Progenitor cell of endocrine pancreas (in vitro differentiated cells): ENCODE data around the gene EXOC6B. TPM values are rescaled to one million over a fixed set of nuclear protein-coding genes. Genes with fewer than 3 reads are reported as not detected.

Source experiments
- DNase-seq: peaks from one replicate; pipeline ENCODE4 v3.0.0; 2021; ENCODE audit warnings: low spot score; ENCODE audit not compliant: unreplicated experiment
- H3K27ac Mint-ChIP-seq: 2 replicates; pipeline ENCODE4 v1.8.0; 2021; ENCODE audit warnings: mild to moderate bottlenecking, moderate library complexity, mixed read lengths
- H3K27me3 Mint-ChIP-seq: 2 replicates; pipeline ENCODE4 v1.8.0; 2021; ENCODE audit warnings: mixed read lengths
- H3K36me3 Mint-ChIP-seq: 2 replicates; pipeline ENCODE4 v1.8.0; 2022; ENCODE audit warnings: mixed read lengths; ENCODE audit not compliant: insufficient read depth
- H3K4me1 Mint-ChIP-seq: 2 replicates; pipeline ENCODE4 v1.8.0; 2021; ENCODE audit warnings: low read depth, mixed read lengths
- H3K4me3 Mint-ChIP-seq: 2 replicates; pipeline ENCODE4 v1.8.0; 2021; ENCODE audit warnings: low read depth, mild to moderate bottlenecking, moderate library complexity, mixed read lengths
- H3K9me3 Mint-ChIP-seq: 2 replicates; pipeline ENCODE4 v1.8.0; 2021; ENCODE audit warnings: low read depth, mixed read lengths
- total RNA-seq: library from RNA; stranded (reverse); gene quantifications from 2 replicates; pipeline ENCODE4 v1.2.1, GENCODE V29; 2021
- TF ChIP-seq, protein P1 (sequence below): fragments of 200-600 bp; sonication (generic); IDR thresholded peaks from one replicate; pipeline ENCODE4 v1.5.0; 2021; ENCODE audit warnings: antibody characterized with exemption, mild to moderate bottlenecking; ENCODE audit not compliant: unreplicated experiment

Gene EXOC6B
- total RNA-seq, 1 donor from 2014 or later, result 71.9 TPM

- H3K36me3 Mint-ChIP-seq, result peaks cover 3% of the 10 kb centered on the region
- no peaks in the 10 kb centered on the region for H3K9me3 Mint-ChIP-seq
- DNase-seq, result no peak
- TF ChIP-seq, protein P1, sequence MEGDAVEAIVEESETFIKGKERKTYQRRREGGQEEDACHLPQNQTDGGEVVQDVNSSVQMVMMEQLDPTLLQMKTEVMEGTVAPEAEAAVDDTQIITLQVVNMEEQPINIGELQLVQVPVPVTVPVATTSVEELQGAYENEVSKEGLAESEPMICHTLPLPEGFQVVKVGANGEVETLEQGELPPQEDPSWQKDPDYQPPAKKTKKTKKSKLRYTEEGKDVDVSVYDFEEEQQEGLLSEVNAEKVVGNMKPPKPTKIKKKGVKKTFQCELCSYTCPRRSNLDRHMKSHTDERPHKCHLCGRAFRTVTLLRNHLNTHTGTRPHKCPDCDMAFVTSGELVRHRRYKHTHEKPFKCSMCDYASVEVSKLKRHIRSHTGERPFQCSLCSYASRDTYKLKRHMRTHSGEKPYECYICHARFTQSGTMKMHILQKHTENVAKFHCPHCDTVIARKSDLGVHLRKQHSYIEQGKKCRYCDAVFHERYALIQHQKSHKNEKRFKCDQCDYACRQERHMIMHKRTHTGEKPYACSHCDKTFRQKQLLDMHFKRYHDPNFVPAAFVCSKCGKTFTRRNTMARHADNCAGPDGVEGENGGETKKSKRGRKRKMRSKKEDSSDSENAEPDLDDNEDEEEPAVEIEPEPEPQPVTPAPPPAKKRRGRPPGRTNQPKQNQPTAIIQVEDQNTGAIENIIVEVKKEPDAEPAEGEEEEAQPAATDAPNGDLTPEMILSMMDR, result no peak
- H3K4me3 Mint-ChIP-seq, result no peak overlapping the region
- H3K27me3 Mint-ChIP-seq, result peaks cover 14% of the 10 kb centered on the region
- peaks cover 12% of the 10 kb centered on the region for H3K4me1 Mint-ChIP-seq
- H3K27ac Mint-ChIP-seq, result no peak overlapping the region
Measured at GRCh38 chr2:72139874-72140620, 685.8 kb downstream of the EXOC6B start.

DNA sequence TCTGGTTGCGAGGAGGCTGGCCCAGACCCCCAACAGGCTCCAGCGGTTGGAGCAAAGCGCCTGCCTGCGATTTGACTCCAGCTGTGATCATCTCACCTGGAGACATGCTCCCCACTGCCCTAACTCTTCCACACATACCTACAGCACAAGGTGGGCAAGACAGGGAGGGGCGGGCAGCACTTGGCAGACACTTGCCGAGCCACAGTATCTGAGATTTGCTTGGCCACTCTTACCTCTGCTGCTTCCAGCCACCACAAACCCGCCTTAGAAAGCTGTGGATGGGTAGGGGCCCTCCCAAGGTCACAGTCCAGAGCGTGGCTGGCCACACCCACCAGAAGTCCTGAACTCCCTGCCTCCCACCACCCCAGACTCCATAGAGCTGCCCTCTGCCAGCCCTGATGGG lies 686.4 kb downstream of the EXOC6B start:
- H3K9me3 Mint-ChIP-seq, result no peaks in the 10 kb centered on the region
- peak overlapping the region; percentile 33 for H3K27ac Mint-ChIP-seq
- H3K36me3 Mint-ChIP-seq, result peaks cover 3% of the 10 kb centered on the region
- DNase-seq, result no peak
- TF ChIP-seq, protein P1, result no peak
- peaks cover 12% of the 10 kb centered on the region for H3K4me1 Mint-ChIP-seq
- no peak overlapping the region for H3K4me3 Mint-ChIP-seq
- H3K27me3 Mint-ChIP-seq, result peaks cover 14% of the 10 kb centered on the region

DNA sequence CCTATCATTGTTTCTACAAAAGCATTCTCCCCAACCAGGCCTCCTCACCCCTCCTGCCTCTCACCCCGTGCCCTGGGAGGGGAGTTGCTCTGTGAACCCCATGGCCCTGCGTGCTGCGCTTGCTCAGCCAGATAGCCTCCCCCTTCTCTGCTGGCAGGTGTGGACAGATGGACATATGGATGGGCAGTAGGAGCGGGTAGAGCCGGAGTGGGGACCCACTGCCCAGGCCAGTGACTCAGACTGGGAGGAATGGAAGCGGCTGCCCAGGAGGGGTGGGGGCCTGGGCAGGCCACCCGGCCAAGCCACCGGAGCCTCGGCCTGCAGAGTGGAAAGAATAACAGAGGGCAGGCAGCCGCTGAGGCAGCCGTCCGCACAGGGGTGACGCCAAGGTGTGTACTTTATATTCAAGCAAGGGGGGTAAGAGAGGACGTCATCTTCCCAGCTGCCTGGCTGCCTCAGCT lies 686.9 kb downstream of the EXOC6B start:
- no peak for DNase-seq
- Mint-ChIP-seq H3K4me1 (peaks cover 12% of the 10 kb centered on the region), H3K9me3 (no peaks in the 10 kb centered on the region), H3K4me3 (no peak overlapping the region), H3K27ac (no peak overlapping the region), H3K36me3 (peaks cover 3% of the 10 kb centered on the region), H3K27me3 (peaks cover 11% of the 10 kb centered on the region)
- TF ChIP-seq, protein P1, result no peak

DNA sequence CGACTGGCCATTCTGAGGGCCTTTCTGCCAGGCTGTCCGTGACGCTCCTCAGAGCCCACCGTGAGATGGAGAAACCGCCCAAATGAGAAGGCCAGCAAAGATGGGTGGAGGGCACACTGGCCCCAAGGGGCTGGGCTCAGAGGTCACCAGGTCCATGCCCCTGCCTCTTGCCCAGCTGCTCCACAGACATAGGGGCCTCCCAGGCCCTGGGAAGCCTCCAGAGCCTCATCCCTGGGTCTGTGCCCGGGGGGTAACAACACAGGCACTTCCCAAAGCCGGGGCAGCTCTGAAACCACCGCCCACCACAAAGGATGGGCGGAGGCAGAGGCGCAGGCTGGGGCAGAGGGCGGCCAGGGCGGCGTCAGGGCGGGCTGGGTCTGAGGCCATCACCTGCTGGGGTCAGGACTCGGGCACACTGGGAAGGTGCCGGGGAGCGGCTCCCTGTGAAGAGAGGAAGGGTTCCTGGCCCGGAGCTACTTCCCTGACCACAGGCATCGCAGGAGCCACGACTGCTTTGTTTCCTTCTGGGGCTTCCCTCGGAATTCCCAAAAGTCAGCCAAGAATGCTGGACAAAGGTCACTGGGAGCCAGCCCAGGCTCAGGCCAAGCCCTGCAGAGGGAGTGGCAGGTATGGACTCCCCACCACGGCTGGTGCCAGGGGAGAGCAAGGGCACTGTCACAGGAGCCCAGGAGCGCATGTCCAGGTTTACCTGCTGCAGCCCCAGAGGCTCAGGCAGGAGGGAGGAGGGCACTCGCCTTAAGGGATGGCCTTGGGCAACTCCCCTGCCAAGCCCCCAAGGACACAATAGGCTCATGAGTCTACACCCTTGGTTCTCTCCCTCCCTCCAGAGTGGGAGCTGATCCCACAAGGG lies 687.6 kb downstream of the EXOC6B start:
- Mint-ChIP-seq H3K27me3 (peaks cover 5% of the 10 kb centered on the region), H3K27ac (no peak overlapping the region), H3K36me3 (peaks cover 3% of the 10 kb centered on the region), H3K9me3 (no peaks in the 10 kb centered on the region), H3K4me1 (peaks cover 8% of the 10 kb centered on the region), H3K4me3 (no peak overlapping the region)
- no peak for DNase-seq
- TF ChIP-seq, protein P1, result no peak

GRCh38 chr2:72137498-72138010 lies 688.3 kb downstream of the EXOC6B start:
- H3K9me3 Mint-ChIP-seq, result no peaks in the 10 kb centered on the region
- H3K36me3 Mint-ChIP-seq, result peaks cover 4% of the 10 kb centered on the region
- peak; percentile 79 for DNase-seq
- H3K27ac Mint-ChIP-seq, result no peak overlapping the region
- peaks cover 8% of the 10 kb centered on the region for H3K4me1 Mint-ChIP-seq
- TF ChIP-seq, protein P1, result peak; percentile 94
- H3K4me3 Mint-ChIP-seq, result no peak overlapping the region
- peaks cover 5% of the 10 kb centered on the region for H3K27me3 Mint-ChIP-seq
